Tibial nerve (tissue), 4 donors: ENCODE results near the gene MLST8. TPM values are rescaled to one million over a fixed set of nuclear protein-coding genes. Genes with fewer than 3 reads are reported as not detected.
A peak's percentile ranks its signal among the peaks of the same experiment; 100 is the strongest.

Source experiments
- DNase-seq, 2 donors: peaks; one replicate each; pipeline ENCODE4 v3.0.0-alpha.2; 2019; ENCODE audit warnings: low spot score in 2 of 2
- H3K27ac ChIP-seq, 4 donors: fragments of 200-600 bp; sonication (generic) in 3 of 4; one replicate each; pipeline ENCODE4 v1.5.1; 2017 to 2019; ENCODE audit warnings: mild to moderate bottlenecking in 1 of 4
- H3K27me3 ChIP-seq, 2 donors: fragments of 200-600 bp; sonication (generic) in 1 of 2; one replicate each; pipeline versions ENCODE4 v1.5.1 to v1.6.0; 2017 to 2019
- H3K36me3 ChIP-seq, 3 donors: fragments of 200-600 bp; sonication (generic); one replicate each; pipeline ENCODE4 v1.5.1; 2018 to 2019
- H3K4me1 ChIP-seq, 4 donors: fragments of 200-600 bp; sonication (generic) in 3 of 4; one replicate each; pipeline ENCODE4 v1.5.1; 2017 to 2019
- H3K4me3 ChIP-seq, 4 donors: fragments of 200-600 bp; sonication (generic) in 3 of 4; one replicate each; pipeline ENCODE4 v1.5.1; 2017 to 2019; ENCODE audit warnings: mild to moderate bottlenecking in 1 of 4, moderate library complexity in 1 of 4
- H3K9me3 ChIP-seq, 4 donors: fragments of 200-600 bp; sonication (generic) in 3 of 4; one replicate each; pipeline ENCODE4 v1.5.1; 2017 to 2019
- EP300 ChIP-seq, 2 donors: sonication (generic); formaldehyde crosslinking; IDR thresholded peaks; one replicate each; pipeline ENCODE4 v1.6.1; 2017; ENCODE audit warnings: antibody characterized with exemption in 2 of 2, mild to moderate bottlenecking in 1 of 2
- POLR2A ChIP-seq, 2 donors: fragments of 450-650 bp; IDR thresholded peaks; one replicate each; pipeline ENCODE4 v1.6.1; 2017; ENCODE audit warnings: antibody characterized with exemption in 2 of 2, mild to moderate bottlenecking in 2 of 2, moderate library complexity in 2 of 2
- WGBS, 2 donors: methylation state at CpG; one replicate each; pipeline ENCODE4 v1.1.5; 2018; 5-methylcytosine and 5-hydroxymethylcytosine counted together
- total RNA-seq, 4 donors: library from RNA; depleted of rRNA; stranded (reverse); fragments of >200 nt; gene quantifications; one replicate each; pipeline ENCODE4 v1.1.0, GENCODE V29; 2016
- TF ChIP-seq, protein P1 (sequence below), 5 experiments: fragments of 200-600 bp in 3 of 5; fragments of 450-650 bp in 2 of 5; sonication (generic) in 3 of 5; IDR thresholded peaks; one replicate each; pipeline ENCODE4 v1.5.1; 2016 to 2019; ENCODE audit warnings: antibody characterized with exemption in 5 of 5, mild to moderate bottlenecking in 3 of 5, moderate library complexity in 2 of 5

MLST8 gene
- total RNA-seq, 4 donors from 2014 or later: 28.8 to 73.8 (median 43.8) TPM

DNA sequence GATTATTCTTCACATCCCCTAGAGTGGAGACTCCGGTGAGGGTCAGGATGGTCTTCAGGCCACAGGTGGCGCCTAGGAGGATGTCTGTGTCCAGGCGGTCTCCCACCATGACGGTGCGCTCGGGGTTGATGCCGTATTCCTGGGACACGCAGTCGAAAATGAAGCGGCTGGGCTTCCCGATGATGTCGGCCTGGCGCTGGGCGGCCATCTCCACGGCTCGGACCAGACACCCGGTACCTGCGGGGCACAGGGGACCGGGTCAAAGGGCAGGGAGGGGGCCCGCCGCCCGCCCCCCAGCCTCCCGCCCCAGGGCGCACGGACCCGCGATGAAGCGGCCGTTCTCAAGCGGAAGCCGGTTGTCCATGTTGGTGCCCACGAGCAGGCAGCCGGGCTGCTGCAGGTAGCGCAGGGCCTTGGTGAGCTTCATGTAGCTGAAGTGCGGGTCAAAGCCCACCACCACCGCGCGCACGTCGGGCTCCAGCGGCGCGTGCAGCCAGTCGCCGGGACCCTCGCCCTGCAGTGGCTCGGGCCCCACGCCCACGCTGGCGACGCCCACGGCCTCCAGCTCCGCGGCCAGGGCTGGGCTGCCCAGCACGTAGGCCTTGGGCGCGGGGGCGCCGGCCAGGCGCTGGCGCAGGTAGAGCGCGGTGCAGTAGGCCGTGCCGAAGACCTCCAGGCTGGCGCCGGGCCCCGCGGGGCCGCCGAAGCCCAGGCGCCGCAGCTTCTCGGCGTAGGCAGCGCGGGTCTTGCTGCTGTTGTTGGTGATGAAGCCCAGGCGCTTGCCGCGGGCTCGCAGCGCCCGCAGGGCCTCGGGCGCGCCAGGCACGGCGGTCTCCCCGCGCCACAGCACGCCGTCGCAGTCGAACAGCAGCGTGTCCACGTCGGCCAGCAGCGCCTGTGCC is 8.8 kb downstream of the MLST8 start:
- no peaks in the 10 kb centered on the region for H3K9me3 ChIP-seq
- 1 to 3% methylated on average over 10 to 22 of the region's 98 CpGs for WGBS, 2 donors
- no peak for DNase-seq
- H3K27ac ChIP-seq: peak overlapping the region in 3 of 4 donors; percentile 50 to 84 (median 81)
- H3K4me3 ChIP-seq: peak overlapping the region; percentile 58 to 96 (median 72)
- H3K4me1 ChIP-seq: peaks cover 0 to 39% (median 22%) of the 10 kb centered on the region in 4 donors
- no peaks in the 10 kb centered on the region for H3K27me3 ChIP-seq
- peaks cover 0 to 20% (median 2%) of the 10 kb centered on the region in 3 donors for H3K36me3 ChIP-seq
- TF ChIP-seq, protein P1, sequence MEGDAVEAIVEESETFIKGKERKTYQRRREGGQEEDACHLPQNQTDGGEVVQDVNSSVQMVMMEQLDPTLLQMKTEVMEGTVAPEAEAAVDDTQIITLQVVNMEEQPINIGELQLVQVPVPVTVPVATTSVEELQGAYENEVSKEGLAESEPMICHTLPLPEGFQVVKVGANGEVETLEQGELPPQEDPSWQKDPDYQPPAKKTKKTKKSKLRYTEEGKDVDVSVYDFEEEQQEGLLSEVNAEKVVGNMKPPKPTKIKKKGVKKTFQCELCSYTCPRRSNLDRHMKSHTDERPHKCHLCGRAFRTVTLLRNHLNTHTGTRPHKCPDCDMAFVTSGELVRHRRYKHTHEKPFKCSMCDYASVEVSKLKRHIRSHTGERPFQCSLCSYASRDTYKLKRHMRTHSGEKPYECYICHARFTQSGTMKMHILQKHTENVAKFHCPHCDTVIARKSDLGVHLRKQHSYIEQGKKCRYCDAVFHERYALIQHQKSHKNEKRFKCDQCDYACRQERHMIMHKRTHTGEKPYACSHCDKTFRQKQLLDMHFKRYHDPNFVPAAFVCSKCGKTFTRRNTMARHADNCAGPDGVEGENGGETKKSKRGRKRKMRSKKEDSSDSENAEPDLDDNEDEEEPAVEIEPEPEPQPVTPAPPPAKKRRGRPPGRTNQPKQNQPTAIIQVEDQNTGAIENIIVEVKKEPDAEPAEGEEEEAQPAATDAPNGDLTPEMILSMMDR (IDR thresholded peaks at IDR 0.05): no peak

- no peak for DNase-seq
- Histone ChIP-seq H3K36me3 (peaks cover 0 to 15% (median 0%) of the 10 kb centered on the region in 3 donors), H3K27me3 (no peaks in the 10 kb centered on the region), H3K4me3 (peak within 1 kb of the TSS; percentile 58 to 96 (median 76)), H3K4me1 (peaks cover 0 to 39% (median 22%) of the 10 kb centered on the region in 4 donors), H3K9me3 (no peaks in the 10 kb centered on the region), H3K27ac (peak within 1 kb of the TSS; percentile 59 to 92 (median 90))
- 0% methylated on average over 5 to 6 of the region's 48 CpGs for WGBS, 2 donors
- TF ChIP-seq POLR2A (IDR thresholded peaks at IDR 0.05): peak in 1 of 2 donors; percentile 42
- TF ChIP-seq EP300 (IDR thresholded peaks at IDR 0.05): no peak
- TF ChIP-seq, protein P1 (IDR thresholded peaks at IDR 0.05): no peak
These were observed 9.4 kb downstream of the MLST8 start, which contains the start of gene PGP for GRCh38 chr16:2214719-2214968. PGP (minus strand) TSS chr16:2214840; CDS start chr16:2214777, 63 bp downstream.

DNA sequence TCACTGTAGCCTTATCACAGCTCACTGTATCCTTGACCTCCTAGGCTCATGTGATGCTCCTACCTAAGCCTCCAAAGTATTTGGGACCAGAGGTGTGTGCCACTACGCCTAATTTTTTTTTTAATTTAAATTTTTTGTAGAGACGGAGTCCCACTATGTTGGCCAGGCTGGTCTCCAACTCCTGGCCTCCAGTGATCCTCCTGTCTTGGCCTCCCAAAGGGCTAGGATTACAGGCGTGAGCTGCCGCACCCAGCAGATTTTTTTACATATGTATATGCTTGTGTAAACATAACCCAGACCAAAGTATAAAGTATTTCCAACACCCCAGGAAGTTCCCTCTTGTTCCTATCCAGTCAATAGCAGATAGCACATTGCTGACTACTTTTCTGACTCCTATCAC is 11.1 kb downstream of the MLST8 start:
- no peak for TF ChIP-seq POLR2A (IDR thresholded peaks at IDR 0.05)
- TF ChIP-seq, protein P1 (IDR thresholded peaks at IDR 0.05): no peak
- no peak for TF ChIP-seq EP300 (IDR thresholded peaks at IDR 0.05)
- Histone ChIP-seq H3K9me3 (no peaks in the 10 kb centered on the region), H3K4me1 (peaks cover 0 to 31% (median 22%) of the 10 kb centered on the region in 4 donors), H3K36me3 (peaks cover 0 to 5% (median 0%) of the 10 kb centered on the region in 3 donors), H3K27me3 (no peaks in the 10 kb centered on the region), H3K27ac (peak overlapping the region in 1 of 4 donors; percentile 92), H3K4me3 (no peak overlapping the region)
- no peak for DNase-seq
- WGBS, 2 donors: 97 to 99% methylated on average over 4 of the region's 4 CpGs

DNA sequence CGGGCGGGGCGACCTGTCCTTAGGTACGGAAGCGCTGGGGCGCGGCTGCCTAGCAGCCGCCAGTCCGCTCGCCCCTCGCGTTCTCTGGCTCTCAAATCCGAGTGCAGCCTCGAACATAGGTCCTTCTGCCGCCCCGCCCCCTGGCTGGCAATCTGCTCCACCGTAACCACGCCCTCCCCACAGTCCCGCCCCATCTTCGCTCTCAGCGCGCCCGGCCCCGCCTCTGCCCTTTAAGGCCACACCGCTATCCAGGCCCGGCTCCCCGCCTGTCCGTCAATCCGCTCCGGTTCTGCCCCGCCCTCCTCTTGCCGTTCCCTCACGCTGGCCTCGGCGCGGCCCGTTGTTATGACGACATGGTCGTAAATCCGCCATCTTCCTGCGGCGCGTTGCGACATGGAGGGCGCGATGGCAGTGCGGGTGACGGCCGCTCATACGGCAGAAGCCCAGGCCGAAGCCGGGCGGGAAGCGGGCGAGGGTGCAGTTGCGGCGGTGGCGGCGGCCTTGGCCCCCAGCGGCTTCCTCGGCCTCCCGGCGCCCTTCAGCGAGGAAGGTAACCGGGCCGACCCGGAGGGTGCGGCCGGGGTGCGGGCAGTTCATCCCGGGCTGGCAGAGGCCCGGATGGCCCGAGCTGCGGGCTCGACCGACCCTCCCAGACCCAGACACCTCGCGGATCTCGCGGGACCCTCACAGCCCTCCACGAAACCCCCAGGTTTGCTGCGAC is 18.1 kb downstream of the MLST8 start, which contains the start of gene E4F1:
Gene E4F1 (plus strand): TSS at position 371 of the 721 bp plus-strand sequence. CDS start 23 bp downstream, at position 394.
- H3K27me3 ChIP-seq: no peaks in the 10 kb centered on the region
- peaks cover 0 to 19% (median 1%) of the 10 kb centered on the region in 3 donors for H3K36me3 ChIP-seq
- peak; percentile 97 to 98 for DNase-seq
- peak within 1 kb of the TSS; percentile 73 to 98 (median 90) for H3K4me3 ChIP-seq
- TF ChIP-seq POLR2A (IDR thresholded peaks at IDR 0.05) (peak; percentile 70 to 82), EP300 (IDR thresholded peaks at IDR 0.05) (peak; percentile 86 to 96)
- TF ChIP-seq, protein P1 (IDR thresholded peaks at IDR 0.05): peak in 1 of 5 experiments; percentile 15
- peak within 1 kb of the TSS; percentile 77 to 94 (median 88) for H3K27ac ChIP-seq
- H3K4me1 ChIP-seq: peaks cover 0 to 34% (median 12%) of the 10 kb centered on the region in 4 donors
- 1% methylated on average over 46 to 47 of the region's 82 CpGs for WGBS, 2 donors
- H3K9me3 ChIP-seq: no peaks in the 10 kb centered on the region
